Nephron (organoid): ENCODE results near the gene TEX36.
A peak's percentile ranks its signal among the peaks of the same experiment; 100 is the strongest.
"Not testable (repeated sequence)": the region's sequence is repeated elsewhere in the genome, so short reads cannot be mapped to it uniquely, and the experiment has no call there.

Experiments
- H3K27ac Mint-ChIP-seq, 3 experiments: 2 replicates each; pipeline ENCODE4 v1.8.0; 2020; ENCODE audit warnings: mixed read lengths in 3 of 3, mild to moderate bottlenecking in 2 of 3, moderate library complexity in 1 of 3
- H3K27me3 Mint-ChIP-seq: 2 replicates; pipeline ENCODE4 v1.8.0; 2021; ENCODE audit warnings: low read depth, mild to moderate bottlenecking, moderate library complexity, mixed read lengths
- H3K36me3 Mint-ChIP-seq: 2 replicates; pipeline ENCODE4 v1.8.0; 2020; ENCODE audit warnings: low read depth, mixed read lengths
- H3K4me1 Mint-ChIP-seq: 2 replicates; pipeline ENCODE4 v1.8.0; 2020; ENCODE audit warnings: mixed read lengths
- H3K4me3 Mint-ChIP-seq, 3 experiments: 2 replicates each; pipeline ENCODE4 v1.8.0; 2020; ENCODE audit warnings: mild to moderate bottlenecking in 3 of 3, mixed read lengths in 3 of 3, moderate library complexity in 2 of 3
- H3K9me3 Mint-ChIP-seq: 2 replicates; pipeline ENCODE4 v1.8.0; 2020; ENCODE audit warnings: mixed read lengths
- TF ChIP-seq, protein P1 (sequence below), 3 experiments: fragments of 200-600 bp; sonication (generic); IDR thresholded peaks; one replicate each; pipeline ENCODE4 v1.5.0; 2021; ENCODE audit warnings: antibody characterized with exemption in 3 of 3; ENCODE audit not compliant: unreplicated experiment in 3 of 3

TEX36 gene

DNA sequence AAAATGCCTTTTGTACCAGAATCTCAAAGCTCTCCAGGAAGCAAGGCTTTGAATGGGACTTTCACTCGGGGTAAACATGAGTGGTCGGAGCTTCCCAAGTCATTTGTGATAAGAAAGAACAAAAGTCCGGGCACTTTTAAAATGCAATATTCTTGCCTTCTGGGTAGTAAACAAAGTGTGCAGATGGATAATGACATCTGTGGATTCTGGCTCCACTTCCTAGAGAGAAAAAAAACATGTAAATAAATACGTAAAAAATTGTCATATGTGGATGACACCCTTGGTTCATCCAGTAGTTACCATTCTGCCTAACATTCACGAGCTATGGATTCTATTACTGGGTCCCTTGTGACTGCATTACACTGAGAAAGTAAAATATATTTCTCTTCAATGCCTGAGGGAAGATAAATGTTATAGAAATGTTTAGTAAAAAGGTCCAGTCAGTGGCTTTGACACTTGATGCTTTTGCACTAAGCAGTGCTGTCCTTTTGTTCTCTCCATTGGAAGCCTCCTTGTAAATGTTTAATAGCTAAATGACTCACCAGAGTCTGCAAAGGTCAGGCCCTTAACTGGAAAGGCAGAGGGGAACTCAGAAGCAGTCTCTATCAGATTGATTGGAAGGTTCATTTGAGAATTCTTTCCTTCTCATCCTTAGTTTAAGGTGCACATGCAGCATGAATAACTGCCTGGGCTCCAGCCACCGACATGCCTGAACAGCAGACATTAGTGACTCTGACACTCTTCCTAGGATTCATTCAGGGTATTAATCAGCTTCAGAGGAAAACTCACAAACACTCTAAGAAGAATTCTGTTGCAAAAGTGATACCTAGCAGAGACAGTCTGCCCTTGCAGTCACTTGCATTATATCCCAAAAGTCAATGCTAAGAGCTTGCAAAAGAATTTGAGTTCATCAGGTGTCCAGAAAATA, 24.8 kb upstream of the TEX36 start:
- TF ChIP-seq, protein P1, sequence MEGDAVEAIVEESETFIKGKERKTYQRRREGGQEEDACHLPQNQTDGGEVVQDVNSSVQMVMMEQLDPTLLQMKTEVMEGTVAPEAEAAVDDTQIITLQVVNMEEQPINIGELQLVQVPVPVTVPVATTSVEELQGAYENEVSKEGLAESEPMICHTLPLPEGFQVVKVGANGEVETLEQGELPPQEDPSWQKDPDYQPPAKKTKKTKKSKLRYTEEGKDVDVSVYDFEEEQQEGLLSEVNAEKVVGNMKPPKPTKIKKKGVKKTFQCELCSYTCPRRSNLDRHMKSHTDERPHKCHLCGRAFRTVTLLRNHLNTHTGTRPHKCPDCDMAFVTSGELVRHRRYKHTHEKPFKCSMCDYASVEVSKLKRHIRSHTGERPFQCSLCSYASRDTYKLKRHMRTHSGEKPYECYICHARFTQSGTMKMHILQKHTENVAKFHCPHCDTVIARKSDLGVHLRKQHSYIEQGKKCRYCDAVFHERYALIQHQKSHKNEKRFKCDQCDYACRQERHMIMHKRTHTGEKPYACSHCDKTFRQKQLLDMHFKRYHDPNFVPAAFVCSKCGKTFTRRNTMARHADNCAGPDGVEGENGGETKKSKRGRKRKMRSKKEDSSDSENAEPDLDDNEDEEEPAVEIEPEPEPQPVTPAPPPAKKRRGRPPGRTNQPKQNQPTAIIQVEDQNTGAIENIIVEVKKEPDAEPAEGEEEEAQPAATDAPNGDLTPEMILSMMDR (IDR thresholded peaks at IDR 0.05; ENCODE audit: unreplicated experiment in 3 of 3), result no peak
- Mint-ChIP-seq H3K4me3 (no peak overlapping the region), H3K27ac (peak overlapping the region; percentile 15 to 68 (median 58))

DNA sequence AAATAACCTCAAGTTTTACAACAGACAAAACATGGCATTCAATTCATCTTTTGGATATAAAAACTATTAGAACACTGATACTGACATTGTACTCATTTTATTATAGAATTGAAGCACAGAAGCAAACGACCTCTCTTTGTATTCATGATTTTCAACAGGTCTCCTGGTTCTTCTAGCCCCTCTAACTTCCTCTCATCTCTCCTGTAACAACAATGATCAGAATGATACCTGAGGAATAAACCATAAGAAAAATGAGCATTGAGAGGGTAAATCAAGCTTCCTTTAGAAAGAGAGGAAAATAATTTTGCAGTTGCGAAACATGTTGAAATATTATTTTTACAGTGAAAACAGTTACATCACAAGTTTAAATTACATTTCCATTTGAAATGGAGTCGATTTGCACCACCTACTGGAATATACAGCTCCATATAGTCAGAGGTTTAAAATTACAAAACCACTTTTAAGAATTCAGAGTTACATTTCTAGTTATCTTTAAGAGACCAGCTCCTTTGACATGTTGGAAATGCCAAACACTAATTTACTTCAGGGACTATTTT, 17.5 kb upstream of the TEX36 start:
- H3K27ac Mint-ChIP-seq, result peak overlapping the region in 1 of 3 experiments; percentile 29

More for the DNA sequence above, 24.8 kb upstream of the TEX36 start:
- Mint-ChIP-seq H3K9me3 (peaks cover under 1% of the 10 kb centered on the region), H3K27me3 (no peaks in the 10 kb centered on the region), H3K36me3 (no peaks in the 10 kb centered on the region), H3K4me1 (peaks cover 30% of the 10 kb centered on the region)

DNA sequence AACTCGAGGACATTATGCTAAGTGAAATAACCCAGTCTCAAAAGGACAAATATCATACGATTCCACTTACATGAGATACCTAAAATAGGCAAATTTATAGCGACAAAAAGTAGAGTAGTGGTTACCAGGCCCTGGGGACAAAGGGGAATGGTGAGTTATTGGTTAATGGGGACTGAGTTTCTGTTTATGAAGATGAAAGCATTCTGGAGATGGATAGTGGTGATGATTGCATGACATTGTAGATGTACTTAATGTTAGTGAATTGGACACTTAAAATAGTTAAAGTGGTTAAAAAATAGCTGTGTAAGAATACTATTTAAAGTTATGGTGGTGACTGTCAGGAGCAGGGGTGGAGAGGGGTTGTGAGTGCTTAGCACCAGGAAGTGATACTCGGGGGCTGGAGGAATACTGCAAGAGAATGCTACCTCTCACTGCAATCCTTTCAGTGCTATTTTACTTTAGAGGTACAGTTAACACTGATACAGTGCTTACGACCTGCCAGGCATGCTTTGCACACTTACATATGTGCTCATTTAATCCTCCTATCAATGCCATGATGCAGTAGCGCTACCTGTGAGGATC, 16.7 kb upstream of the TEX36 start:
- peaks cover 12% of the 10 kb centered on the region for H3K4me1 Mint-ChIP-seq
- no peaks in the 10 kb centered on the region for H3K36me3 Mint-ChIP-seq
- no peak overlapping the region for H3K4me3 Mint-ChIP-seq
- no peaks in the 10 kb centered on the region for H3K27me3 Mint-ChIP-seq
- TF ChIP-seq, protein P1 (IDR thresholded peaks at IDR 0.05; ENCODE audit: unreplicated experiment in 3 of 3), result no peak
- H3K27ac Mint-ChIP-seq, result no peak overlapping the region
- H3K9me3 Mint-ChIP-seq, result peaks cover 3% of the 10 kb centered on the region

More for the DNA sequence above, 17.5 kb upstream of the TEX36 start:
- H3K27me3 Mint-ChIP-seq, result no peaks in the 10 kb centered on the region
- H3K4me3 Mint-ChIP-seq, result no peak overlapping the region
- TF ChIP-seq, protein P1 (IDR thresholded peaks at IDR 0.05; ENCODE audit: unreplicated experiment in 3 of 3), result peak in 2 of 3 experiments; percentile 24 to 43
- peaks cover 3% of the 10 kb centered on the region for H3K9me3 Mint-ChIP-seq
- peaks cover 5% of the 10 kb centered on the region for H3K4me1 Mint-ChIP-seq
- no peaks in the 10 kb centered on the region for H3K36me3 Mint-ChIP-seq

DNA sequence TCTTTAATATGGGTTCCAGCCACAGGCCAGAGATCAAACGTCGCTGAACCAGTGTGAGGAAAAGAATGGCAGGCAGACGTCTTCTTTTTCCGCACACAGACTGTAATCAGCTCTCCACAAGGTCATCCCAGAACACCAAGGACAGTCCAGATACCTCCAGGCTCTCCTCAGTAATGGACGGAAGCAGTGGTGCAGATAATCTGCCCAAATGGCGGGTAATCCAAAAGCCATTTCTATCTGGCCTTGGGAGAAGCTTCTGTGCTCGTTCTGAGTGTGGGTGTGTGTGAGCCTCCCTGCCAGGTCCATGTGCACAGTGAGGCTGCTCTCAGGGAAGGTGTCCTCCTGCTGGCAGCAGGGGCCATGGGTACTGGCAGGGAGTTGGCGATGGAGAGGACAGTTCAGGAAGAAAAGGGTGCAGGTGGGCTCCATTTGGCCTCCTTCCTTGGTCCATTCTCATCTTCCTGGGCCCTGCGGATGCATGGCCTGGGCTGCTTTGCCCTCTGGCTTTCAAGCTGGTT, 15.6 kb upstream of the TEX36 start:
- Mint-ChIP-seq H3K9me3 (peaks cover 3% of the 10 kb centered on the region), H3K4me3 (no peak overlapping the region), H3K27me3 (no peaks in the 10 kb centered on the region), H3K36me3 (no peaks in the 10 kb centered on the region), H3K27ac (no peak overlapping the region), H3K4me1 (peaks cover 15% of the 10 kb centered on the region)
- TF ChIP-seq, protein P1 (IDR thresholded peaks at IDR 0.05; ENCODE audit: unreplicated experiment in 3 of 3), result no peak

DNA sequence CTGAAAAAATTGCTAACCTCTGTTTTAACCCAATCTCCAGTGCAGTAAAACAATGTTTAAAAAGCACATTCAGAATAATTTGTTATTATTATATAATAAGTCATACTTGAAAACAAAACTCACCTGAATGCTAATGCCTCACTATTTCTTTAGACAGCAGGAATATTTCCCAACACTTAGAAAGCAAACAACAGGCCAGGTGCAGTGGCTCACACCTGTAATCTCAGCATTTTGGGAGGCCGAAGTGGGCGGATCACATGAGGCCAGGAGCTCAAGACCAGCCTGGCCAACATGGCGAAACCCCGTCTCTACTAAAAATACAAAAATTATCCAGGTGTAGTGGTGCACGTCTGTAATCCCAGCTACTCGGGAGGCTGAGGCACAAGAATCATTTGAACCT, 13.9 kb upstream of the TEX36 start:
- H3K9me3 Mint-ChIP-seq, H3K36me3 Mint-ChIP-seq, H3K27ac Mint-ChIP-seq, H3K4me3 Mint-ChIP-seq, H3K27me3 Mint-ChIP-seq: not testable (repeated sequence)
- H3K4me1 Mint-ChIP-seq, result peaks cover 21% of the 10 kb centered on the region

DNA sequence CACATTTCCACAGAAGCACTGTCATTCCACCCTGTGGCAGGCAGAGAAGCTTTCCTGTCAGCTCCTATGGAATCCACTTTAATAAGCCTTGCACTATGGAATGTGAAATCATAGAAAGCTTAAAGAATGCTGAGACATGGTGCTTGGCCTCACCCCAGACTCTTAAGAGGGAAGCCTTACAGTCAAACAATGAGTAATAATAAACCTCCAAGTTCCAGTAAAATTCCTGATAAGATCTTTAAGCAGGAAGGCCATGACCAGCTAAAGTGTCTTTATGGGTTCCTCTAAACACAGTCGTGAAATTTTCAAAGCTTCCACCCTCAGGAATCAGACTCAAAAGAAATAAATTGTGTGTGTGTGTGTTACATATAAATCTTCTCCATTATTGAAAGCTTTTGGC, 11.9 kb upstream of the TEX36 start:
- Mint-ChIP-seq H3K4me3 (no peak overlapping the region), H3K27me3 (peaks cover 6% of the 10 kb centered on the region), H3K27ac (peak overlapping the region in 2 of 3 experiments; percentile 41 to 52), H3K4me1 (peaks cover 23% of the 10 kb centered on the region), H3K9me3 (no peaks in the 10 kb centered on the region), H3K36me3 (no peaks in the 10 kb centered on the region)
- TF ChIP-seq, protein P1 (IDR thresholded peaks at IDR 0.05; ENCODE audit: unreplicated experiment in 3 of 3), result no peak
